ENCODE data around the gene LYPD6B.

The LYPD6B gene, protein sequence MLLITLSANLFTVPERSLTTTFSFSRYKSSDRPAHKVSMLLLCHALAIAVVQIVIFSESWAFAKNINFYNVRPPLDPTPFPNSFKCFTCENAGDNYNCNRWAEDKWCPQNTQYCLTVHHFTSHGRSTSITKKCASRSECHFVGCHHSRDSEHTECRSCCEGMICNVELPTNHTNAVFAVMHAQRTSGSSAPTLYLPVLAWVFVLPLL

DNA sequence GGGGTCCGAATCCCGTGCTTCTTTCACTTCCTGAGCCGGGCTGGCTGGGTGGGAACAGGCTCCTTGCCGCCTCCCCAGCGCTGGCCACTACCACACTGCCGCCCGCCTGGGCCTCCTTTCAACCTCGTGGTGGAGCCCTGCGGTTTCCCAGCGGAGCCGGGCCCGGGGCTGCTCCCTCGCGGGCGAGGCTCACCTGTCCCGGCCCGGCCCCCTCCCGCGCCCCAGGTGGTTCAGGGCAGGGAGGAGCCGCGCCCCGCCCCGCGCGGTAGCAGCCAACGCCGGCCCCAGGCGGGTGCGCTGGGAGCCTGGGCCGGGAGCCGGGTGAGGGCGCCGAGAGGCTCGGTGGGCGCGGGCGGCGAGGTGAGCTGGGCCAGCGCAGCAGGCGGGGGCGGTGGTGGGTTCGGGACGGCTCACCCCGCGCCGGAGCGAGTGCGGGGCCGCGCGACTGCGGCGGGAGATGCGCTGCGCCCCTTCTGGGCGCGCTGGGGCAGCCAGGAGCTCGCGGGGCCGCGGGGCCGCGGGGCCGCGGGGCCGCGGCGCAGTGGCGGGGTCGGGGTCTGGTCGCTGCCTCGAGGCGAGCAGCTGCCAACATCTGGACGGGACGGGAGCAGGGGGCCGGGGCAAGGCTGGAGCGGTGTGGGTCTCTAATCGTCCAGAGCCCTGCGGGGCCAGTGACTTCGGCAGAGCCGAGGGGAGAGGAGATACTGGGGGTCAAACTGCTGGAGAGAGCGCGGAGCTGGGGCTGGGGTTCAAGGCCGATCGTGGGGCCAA lies at the start of gene LYPD6B:
Gene LYPD6B (plus strand): TSS at position 258 of the 771 bp plus-strand sequence. CDS start 92,250 bp downstream, outside the sequence.
- DNase-seq (ENCODE audit: low read depth) = no peak

DNA sequence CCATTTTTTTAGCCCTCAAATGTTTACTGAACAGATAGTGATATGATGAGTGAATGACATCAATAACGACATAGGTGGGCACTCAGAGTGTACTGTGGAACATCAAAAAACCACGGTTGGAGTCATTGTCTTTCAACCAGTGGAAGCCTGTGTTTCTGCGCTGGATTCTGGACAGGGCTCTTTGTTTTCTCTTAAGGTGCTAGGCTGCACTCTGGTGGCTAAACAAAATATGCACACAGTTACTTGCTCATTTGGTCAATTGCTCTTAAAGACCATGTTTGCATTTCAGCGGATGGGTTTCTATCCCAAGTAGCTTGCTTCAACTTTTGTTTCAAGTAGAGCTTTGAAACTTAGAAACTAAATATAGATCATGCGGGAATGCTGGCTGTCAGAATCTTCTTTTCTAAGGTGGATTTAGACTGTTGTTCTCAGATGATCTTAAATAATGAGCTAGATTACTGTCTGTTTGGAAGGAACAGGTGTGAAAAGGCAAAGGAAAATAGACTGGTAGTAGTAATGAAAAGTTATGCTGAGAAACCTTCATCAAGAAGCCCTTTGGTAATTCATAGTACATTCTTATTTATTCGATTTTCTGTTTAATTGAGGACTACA lies 48.5 kb upstream of the LYPD6B start:
- peak; percentile 83 for DNase-seq (ENCODE audit: low read depth)

DNA sequence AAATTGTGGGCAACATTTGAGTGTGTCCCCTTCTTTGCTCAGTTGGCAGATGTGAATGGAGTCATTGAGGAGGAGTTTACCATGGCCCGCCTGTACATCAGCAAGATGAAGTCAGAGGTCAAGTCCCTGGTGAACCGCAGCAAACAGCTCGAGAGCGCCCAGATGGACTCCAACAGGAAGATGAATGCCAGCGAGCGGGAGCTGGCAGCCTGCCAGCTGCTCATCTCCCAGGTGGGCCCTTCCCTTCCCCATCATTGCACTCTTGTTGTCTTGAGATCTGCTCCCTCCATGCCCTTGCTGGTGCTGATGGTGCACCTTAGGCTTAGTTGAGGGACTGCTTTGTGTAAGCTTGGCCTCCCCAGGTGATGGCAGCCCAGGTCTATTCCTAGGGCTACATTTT lies 47.5 kb upstream of the LYPD6B start:
- DNase-seq (ENCODE audit: low read depth) = no peak

DNA sequence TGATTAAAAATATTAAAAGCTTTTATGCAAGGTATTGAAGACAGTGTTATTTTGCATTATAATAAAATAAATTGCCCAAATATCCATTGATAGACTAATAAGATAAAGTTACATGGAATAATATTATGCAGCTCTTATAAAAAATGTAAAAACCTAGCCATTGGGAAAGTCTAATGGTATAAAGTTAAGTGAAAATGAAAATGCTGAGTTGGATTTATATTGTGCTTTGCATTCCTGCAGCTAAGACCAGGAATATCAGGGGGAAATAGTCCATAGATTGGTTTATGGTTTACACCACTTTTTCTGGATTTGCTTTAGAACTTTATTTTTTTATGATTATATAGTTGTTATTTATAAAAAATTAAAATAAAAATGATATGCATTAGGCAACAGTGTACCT lies 46.1 kb upstream of the LYPD6B start:
- no peak for DNase-seq (ENCODE audit: low read depth)

DNA sequence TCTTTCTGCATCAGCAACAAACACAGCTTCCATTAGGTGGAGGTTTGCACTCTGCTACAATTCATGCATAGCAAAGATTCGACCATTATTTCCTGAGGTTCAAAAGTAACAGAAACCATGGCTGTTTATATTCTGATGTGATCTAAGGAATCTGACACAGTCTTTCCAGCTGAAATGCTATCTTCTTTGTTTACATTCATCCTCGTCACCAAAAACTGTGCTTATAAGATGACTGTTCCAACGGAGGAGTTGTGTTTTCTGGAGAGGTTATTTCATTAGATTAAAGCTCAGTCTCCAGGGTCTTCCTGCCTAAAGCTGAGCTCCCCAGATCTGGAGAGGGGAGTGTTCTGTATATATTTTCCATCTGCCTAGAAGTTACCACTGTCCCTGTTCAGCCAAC lies 45.1 kb upstream of the LYPD6B start:
- no peak for DNase-seq (ENCODE audit: low read depth)

DNA sequence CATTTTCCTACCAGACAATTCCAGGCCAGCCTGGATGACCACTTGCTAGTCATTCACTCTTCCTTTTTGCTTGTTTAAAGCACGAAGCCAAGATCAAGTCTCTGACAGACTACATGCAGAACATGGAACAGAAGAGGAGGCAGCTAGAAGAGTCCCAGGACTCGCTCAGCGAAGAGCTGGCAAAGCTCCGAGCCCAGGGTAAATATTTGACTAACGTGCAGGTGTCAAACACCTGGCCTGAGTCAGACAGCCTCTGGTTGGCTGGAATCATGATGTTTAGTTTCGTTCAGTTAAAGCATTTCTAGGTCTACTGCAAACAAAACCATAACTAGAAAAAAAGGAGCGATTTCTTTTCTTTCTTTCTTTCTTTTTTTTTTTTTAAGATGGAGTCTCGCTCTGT lies 44.2 kb upstream of the LYPD6B start:
- DNase-seq (ENCODE audit: low read depth) = no peak

DNA sequence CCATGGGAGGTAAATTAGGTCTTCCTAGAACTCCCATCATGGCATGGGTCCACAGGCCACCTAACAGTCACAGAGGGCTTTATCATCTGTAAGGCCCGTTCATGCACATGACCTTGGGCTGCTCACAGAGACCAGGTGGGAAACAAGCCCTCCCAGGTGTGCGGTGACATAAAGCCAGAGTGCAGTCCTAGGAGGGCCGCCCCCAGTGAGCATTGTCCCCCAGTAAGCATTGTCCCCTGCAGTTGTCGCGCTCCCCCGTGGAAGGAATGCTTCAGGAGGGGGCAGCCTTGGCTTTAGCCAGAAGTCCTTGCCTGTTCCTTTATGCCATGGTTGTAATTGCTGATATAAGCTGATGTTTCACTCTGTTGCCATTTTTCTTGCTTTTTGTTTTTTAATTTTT lies 41.7 kb upstream of the LYPD6B start:
- no peak for DNase-seq (ENCODE audit: low read depth)

DNA sequence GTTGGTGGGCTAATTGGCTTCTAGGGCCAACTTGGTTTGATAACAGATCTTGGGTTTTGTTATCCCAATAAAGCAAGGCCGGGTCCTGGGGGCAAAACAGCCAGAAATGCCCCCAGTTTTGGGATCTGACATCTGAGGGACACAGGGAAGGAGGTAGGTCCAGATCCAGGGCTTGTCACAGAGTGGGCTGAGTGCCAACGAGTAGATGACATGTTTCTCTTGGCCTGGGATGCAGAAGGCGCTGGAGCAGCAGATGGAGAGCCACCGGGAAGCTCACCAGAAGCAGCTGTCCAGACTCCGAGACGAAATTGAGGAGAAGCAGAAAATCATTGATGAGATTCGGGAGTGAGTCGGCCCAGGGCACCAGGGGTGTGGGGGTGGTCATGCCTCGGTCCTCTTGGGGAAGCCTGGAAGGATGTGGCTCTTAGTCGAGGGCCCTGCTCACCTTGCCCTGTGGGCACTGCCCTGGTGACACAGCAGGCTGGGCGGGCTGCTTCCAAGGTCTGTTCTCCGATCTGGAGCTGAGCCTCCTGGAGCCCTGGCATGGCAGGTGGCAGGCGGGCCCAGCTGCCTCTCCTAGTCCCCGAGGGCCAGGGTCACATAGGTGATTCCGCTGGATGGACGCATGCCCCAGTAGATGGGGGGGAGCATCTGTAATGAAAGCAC lies 40.2 kb upstream of the LYPD6B start:
- no peak for DNase-seq (ENCODE audit: low read depth)

DNA sequence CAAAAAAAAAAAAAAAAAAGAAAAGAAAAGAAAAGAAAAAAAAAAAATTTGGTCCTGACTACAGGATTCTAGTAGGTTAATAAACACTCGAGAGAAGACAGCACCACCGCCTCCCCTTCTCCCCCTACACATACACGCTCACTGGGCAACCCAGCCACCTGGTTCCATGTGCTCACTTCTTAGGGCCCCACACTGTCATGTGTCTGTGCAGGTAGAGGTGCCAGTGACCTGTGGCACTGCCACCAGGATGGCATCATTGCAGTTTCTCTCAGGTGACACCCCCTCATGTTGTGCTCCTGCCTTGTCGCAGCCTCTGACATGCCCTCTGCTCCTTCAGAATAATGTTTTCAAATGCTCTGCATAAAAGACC lies 39.7 kb upstream of the LYPD6B start:
- no peak for DNase-seq (ENCODE audit: low read depth)

DNA sequence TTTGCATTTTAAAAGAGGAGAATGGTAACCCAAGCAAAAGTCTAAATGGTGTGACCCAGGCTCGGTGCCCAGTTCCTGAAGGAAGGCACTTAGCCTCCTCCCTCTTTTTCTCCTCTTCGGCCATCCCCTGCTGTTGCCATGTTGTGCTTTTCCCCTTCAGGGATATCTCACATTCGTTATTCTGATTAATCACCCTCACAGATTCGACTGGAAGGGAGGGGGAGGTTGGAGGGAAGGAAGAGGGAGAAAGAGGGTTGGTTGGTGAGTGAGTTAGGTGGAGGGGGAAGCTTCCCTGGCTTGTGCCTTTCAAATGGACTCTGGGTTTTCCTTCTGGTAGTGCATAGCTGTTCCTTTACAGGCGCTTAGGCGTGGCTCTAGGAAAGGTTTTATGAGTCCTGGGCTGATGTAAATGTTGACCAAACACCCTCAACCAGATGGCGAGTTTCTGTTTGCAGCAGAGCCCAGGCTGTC lies 39.0 kb upstream of the LYPD6B start:
- no peak for DNase-seq (ENCODE audit: low read depth)

DNA sequence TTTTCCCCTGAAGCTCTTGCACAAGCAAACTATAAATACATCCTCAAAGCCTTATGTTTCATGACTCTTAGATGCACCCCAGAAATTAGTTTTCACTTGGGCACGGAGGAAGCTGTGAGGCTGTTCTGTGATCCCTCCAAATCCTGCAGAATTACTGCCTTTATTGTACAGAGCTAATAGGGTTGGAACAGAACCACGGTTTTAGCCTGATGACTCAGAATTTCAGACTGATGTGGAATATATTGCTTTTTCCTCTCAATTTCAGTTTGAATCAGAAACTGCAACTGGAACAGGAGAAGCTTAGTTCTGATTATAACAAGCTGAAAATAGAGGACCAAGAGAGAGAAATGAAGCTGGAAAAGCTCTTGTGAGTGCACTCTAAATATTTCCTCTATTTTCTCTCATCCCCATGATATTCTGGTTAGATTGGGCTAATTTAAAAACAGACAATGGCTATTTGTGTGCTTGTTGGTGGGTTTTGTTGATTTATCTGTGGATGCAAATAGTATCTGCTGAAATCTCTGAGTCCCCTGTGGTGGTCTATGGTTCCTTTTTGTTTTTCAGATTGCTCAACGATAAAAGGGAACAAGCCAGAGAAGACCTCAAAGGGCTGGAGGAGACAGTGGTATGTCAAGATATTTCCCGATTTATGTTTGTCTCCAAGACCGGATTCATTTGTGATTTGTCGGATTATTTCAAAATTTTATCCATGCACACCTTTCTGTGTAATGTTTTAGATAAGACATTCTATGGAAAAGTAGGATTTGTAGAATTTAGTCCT lies 38.2 kb upstream of the LYPD6B start:
- DNase-seq (ENCODE audit: low read depth) = peak; percentile 17

DNA sequence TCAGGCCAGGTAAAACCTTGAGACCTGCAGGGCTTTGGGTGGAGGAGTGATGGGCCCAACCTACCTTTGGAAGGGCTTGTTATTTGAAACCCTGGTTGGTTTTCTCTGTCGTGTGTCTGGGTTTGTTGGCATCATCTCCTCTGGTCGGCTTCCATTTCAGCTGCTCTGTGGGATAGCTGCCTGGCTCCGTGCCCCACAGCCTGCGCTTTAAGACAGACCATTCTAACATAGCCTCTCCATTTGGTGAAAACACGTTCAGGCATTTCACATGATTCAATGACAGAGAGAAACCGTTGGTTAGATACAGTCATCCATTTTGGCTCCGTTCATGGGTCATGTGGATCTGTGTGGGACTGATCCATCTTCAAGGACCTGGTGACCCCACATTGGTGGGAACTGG lies 37.0 kb upstream of the LYPD6B start:
- DNase-seq (ENCODE audit: low read depth) = no peak

DNA sequence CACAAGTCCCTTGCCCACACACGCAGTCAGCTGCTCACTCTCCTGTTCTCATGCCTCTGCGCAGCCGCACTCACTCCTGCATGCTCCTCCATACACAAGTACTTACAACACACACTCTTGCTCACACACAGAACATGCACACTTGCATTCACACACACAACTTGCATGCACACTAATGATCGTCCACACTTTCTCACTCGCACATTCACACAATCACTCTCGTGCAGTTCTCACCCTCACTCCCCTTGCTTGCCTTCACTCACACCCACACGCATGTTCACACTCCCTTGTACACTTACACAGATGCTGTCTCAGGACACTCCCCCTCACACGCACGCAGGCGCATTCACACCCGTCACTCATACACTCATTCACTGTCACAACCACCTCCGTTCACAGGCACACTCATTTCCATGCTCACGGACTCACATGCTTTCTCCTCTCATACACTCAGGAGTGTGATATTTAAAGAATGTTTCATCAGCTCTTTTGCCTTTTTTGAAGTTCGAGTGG lies 36.1 kb upstream of the LYPD6B start:
- no peak for DNase-seq (ENCODE audit: low read depth)

DNA sequence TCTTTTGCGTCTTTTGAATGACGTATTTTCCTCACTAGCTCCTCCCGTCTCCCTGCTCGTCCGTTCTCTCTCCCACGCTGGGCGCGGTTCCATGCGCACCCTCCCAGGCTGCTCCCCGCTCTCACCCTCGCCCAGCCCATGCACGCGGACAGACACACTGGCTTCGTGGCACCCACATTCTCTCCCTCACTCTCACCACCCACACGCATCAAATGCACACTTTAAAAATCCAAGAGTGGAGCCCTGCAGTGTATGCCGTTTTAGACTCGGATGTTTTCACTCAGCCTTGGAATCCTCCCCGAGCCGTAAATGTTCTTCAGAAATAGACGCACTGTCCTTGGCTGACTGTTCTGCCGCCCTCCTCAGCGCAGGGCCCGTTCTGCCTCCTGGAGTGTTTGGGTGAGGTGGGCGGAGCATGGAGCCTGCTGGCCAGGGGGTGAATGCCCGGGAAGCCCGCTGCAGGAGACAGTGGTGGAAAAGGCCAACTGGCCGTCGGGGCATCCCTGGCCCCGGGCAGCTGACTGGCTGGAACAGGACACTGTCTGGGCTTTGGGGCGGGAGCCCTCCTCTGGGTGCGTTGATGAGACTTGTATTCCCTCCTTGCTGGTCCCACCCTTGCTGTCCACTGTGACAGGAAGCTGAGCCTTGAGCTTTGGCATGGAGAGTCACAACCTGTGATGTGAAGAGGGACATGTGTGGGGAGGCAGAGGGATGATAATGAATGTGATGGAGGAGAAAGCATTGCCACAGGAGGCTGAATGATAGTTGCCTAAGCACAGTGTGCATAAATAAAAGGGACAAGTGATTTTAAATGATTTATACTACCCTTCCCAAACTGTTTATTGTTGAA lies 35.4 kb upstream of the LYPD6B start:
- DNase-seq (ENCODE audit: low read depth) = peak; percentile 50

DNA sequence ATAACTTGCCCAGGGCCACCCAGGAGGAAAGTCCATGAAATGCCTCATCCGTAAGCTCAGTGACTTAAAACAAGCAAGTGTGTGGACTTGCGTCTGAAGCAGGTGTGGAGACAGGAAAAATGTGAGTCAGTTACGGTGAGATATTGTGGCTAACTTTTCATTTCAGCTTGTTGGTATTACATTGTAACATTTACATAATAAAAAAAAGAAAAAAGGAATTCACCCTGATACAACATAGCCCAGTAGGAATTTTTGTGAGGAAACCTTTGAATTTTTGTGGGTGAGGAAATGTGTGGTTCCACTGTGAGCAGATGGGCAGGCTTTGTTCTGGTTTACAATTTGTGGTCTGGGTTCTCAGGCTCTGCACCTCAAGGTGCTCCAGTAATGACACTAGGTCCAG lies 33.7 kb upstream of the LYPD6B start:
- no peak for DNase-seq (ENCODE audit: low read depth)

DNA sequence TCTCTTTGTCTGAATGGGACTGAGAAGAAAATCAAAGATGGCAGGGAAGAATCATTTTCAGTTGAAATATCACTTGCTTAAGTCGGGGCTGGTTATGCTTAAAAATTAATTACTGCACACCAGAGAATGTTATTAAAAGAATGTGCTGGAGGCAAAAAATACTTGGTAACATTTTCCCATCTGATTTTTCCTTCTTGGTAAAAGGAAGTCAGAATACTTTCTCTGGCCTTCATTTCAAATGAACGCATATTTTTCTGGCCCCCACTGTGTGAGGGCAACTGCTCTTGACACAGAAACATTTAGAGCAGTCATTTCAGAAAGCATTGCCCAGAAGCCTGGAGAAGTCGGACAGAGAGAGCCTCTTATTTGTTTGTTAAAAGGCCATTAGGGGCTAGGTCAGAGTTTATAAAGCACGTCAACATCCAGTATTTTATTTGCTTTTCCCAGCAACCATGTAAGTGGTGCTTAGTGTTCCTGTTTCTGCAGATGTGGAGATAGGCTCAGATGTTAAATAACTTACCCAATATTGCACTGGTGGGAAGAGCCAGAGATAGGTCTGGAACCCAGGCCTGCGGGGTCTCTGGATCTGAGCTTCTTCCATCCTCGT lies 32.9 kb upstream of the LYPD6B start:
- DNase-seq (ENCODE audit: low read depth) = no peak

DNA sequence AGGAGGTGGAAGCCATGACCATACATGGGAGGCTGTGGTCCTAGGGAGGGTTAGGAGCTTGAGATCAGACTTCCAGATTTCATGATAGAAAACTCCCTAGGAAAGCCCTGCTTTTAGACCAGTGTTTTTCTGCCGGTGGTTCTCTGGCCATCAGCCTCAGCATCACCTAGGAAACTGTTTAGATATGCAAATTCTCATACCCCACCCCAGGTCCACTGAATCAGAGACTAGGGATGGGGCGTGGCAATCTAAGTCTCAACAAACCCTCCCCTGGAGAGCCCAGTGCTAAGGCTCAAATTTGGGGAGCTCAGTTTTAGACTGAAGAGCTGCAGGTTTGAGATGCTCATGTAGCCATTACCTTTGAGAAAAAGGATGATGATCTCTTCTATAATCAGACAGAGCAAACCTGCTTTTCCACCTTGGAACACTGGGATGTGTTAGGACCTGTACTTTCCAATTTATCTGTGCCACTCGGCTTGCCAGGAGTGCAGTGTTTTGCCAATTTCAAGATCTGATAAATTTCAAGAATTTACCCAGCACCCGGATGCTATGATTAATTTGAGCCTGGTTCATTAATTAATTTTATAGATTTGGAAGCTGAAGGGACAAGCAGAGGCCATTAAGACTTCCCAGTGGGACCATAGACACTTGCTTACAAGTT lies 31.5 kb upstream of the LYPD6B start:
- DNase-seq (ENCODE audit: low read depth) = no peak

DNA sequence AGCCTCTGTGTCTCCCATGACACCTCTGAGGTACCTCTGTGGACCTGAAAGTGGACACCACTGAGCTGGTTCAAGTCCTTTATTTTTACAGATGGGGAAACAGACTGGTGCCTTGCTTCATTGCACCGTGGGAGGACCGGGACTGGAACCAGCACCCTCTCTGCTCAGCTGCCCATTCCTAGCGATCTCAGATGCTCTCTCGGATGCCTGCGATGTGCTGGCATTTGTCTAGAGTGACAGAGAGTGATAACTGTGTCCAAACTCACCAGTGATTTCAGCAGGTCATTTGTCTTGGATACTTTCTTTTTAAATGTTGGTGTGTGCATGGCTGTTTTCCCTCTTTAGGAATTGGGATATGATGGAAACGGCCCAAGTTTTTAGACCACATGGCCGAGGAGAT lies 30.1 kb upstream of the LYPD6B start:
- DNase-seq (ENCODE audit: low read depth) = no peak

DNA sequence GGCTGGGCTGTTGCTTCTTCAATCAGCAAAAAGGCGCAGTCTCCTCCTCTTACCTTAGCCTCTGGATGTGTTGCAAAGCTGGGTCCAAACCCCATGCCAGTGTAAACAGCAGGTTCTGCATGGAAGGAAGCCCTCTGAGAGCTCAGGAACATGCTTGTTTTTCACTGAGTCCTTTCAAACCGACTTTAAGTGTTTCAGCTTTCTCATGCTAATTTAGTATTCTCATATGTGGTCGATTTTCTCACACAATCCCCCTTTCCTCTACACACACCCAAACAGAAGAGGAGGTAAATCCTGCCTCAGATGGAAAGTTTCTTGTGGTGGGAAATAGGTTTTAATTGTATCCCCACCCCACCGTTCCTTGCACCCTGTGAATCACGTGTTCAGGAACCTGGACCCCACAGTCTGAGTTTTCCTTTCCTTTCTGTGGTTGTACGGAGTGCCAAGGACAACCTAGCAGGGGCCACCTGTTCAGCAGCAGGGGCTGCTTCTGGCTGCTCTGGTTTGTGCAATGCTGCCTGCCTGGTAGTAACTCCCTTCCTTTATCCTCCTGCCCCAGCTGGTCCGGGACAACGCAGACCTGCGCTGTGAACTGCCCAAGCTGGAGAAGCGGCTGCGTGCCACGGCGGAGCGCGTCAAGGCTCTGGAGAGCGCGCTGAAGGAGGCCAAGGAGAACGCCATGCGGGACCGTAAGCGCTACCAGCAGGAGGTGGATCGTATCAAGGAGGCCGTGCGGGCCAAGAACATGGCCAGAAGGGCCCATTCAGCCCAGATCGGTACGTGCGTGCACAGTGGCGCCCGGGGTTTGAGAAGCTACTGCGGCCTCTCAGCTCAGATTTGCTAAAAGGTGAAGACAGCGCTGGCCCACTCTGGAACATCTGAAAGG lies 28.7 kb upstream of the LYPD6B start:
- DNase-seq (ENCODE audit: low read depth) = no peak
